ENCODE results near the gene ACBD6. TPM values are rescaled to one million over a fixed set of nuclear protein-coding genes. Genes with fewer than 3 reads are reported as not detected.

Gene ACBD6
- total RNA-seq, 6 experiments from 2014 or later = 21.1 to 29.5 (median 27.0) TPM

GRCh38 chr1:180370188-180370587 is 132.2 kb downstream of the ACBD6 start:
- Mint-ChIP-seq H3K4me1 (ENCODE audit: low read depth) (peaks cover 35% of the 10 kb centered on the region), H3K4me3 (no peak overlapping the region), H3K27ac (no peak overlapping the region), H3K27me3 (ENCODE audit: insufficient read depth) (no peaks in the 10 kb centered on the region), H3K9me3 (no peaks in the 10 kb centered on the region), H3K36me3 (ENCODE audit: low read depth) (peaks cover 11% of the 10 kb centered on the region; the same call in 1 of the 2 replicates)
- TF ChIP-seq CTCF (IDR thresholded peaks at IDR 0.05) = no peak
- no peak for DNase-seq

GRCh38 chr1:180369061-180369460 is 133.3 kb downstream of the ACBD6 start:
- H3K36me3 Mint-ChIP-seq (ENCODE audit: low read depth) = peaks cover 11% of the 10 kb centered on the region; the same call in 1 of the 2 replicates
- no peak overlapping the region for H3K27ac Mint-ChIP-seq
- H3K4me1 Mint-ChIP-seq (ENCODE audit: low read depth) = peaks cover 35% of the 10 kb centered on the region
- no peak overlapping the region for H3K4me3 Mint-ChIP-seq
- DNase-seq = no peak
- no peak for TF ChIP-seq CTCF (IDR thresholded peaks at IDR 0.05)
- no peaks in the 10 kb centered on the region for H3K9me3 Mint-ChIP-seq
- H3K27me3 Mint-ChIP-seq (ENCODE audit: insufficient read depth) = no peaks in the 10 kb centered on the region

GRCh38 chr1:180366371-180367068 is 135.9 kb downstream of the ACBD6 start:
- Mint-ChIP-seq H3K4me1 (ENCODE audit: low read depth) (peaks cover 28% of the 10 kb centered on the region), H3K36me3 (ENCODE audit: low read depth) (peaks cover 11% of the 10 kb centered on the region; the same call in 1 of the 2 replicates), H3K4me3 (no peak overlapping the region), H3K27me3 (ENCODE audit: insufficient read depth) (no peaks in the 10 kb centered on the region), H3K27ac (peak overlapping the region; percentile 47), H3K9me3 (no peaks in the 10 kb centered on the region)
- no peak for DNase-seq
- no peak for TF ChIP-seq CTCF (IDR thresholded peaks at IDR 0.05)

- DNase-seq = no peak
- no peaks in the 10 kb centered on the region for H3K9me3 Mint-ChIP-seq
These were observed 137.3 kb downstream of the ACBD6 start for GRCh38 chr1:180365039-180365438.

GRCh38 chr1:180363246-180363995 is 139.0 kb downstream of the ACBD6 start:
- no peaks in the 10 kb centered on the region for H3K9me3 Mint-ChIP-seq
- H3K4me1 Mint-ChIP-seq (ENCODE audit: low read depth) = peaks cover 39% of the 10 kb centered on the region
- no peak for DNase-seq
- H3K4me3 Mint-ChIP-seq = no peak overlapping the region
- H3K36me3 Mint-ChIP-seq (ENCODE audit: low read depth) = peaks cover 10% of the 10 kb centered on the region; the same call in 1 of the 2 replicates
- H3K27me3 Mint-ChIP-seq (ENCODE audit: insufficient read depth) = no peaks in the 10 kb centered on the region
- no peak overlapping the region for H3K27ac Mint-ChIP-seq
- no peak for TF ChIP-seq CTCF (IDR thresholded peaks at IDR 0.05)

More at GRCh38 chr1:180365039-180365438, 137.3 kb downstream of the ACBD6 start:
- Mint-ChIP-seq H3K27me3 (ENCODE audit: insufficient read depth) (no peaks in the 10 kb centered on the region), H3K27ac (no peak overlapping the region), H3K4me1 (ENCODE audit: low read depth) (peaks cover 36% of the 10 kb centered on the region), H3K36me3 (ENCODE audit: low read depth) (peaks cover 11% of the 10 kb centered on the region; the same call in 1 of the 2 replicates), H3K4me3 (no peak overlapping the region)
- peak; percentile 42; the same call in 1 of the 2 replicates for TF ChIP-seq CTCF (IDR thresholded peaks at IDR 0.05)
